DOHH2 (cell line): ENCODE results near the gene PAFAH2.

Experiments
- EZH2phosphoT487 ChIP-seq: fragments of 200-600 bp; sonication (generic); IDR thresholded peaks from 2 replicates; pipeline ENCODE4 v1.6.1; 2017; ENCODE audit warnings: borderline replicate concordance, mild to moderate bottlenecking, antibody characterized with exemption, low read length, moderate library complexity, mixed read lengths
- TF ChIP-seq, protein P1 (sequence below): fragments of 200-600 bp; sonication (generic); IDR thresholded peaks from one replicate; pipeline ENCODE4 v1.5.1; 2014; ENCODE audit warnings: antibody characterized with exemption, mild to moderate bottlenecking, low read depth, low read length; ENCODE audit not compliant: poor library complexity, severe bottlenecking

DNA sequence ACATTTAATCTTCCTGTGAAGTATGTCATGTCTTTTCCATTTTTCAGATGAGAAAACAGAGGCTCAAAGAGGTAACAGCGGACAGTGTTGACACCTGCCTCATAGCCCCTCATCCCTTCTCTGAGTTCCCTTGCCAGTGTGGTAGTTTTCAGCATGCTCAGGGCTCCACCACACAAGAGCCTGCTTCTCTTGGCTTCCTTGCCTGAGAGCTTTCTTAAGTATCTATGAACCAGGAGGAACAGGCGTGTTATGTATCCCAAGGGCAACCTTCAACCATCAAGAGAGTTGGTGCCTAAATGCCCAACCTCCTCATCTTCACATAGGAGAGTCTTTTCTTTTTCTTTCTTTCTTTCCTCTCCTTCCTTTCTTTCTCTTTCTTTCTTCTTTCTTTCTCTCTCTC, 5.9 kb upstream of the PAFAH2 start:
- TF ChIP-seq EZH2phosphoT487, result no peak
- TF ChIP-seq, protein P1, sequence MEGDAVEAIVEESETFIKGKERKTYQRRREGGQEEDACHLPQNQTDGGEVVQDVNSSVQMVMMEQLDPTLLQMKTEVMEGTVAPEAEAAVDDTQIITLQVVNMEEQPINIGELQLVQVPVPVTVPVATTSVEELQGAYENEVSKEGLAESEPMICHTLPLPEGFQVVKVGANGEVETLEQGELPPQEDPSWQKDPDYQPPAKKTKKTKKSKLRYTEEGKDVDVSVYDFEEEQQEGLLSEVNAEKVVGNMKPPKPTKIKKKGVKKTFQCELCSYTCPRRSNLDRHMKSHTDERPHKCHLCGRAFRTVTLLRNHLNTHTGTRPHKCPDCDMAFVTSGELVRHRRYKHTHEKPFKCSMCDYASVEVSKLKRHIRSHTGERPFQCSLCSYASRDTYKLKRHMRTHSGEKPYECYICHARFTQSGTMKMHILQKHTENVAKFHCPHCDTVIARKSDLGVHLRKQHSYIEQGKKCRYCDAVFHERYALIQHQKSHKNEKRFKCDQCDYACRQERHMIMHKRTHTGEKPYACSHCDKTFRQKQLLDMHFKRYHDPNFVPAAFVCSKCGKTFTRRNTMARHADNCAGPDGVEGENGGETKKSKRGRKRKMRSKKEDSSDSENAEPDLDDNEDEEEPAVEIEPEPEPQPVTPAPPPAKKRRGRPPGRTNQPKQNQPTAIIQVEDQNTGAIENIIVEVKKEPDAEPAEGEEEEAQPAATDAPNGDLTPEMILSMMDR, result no peak
